Peyer's patch (tissue), 4 donors: ENCODE data around the gene MYADM. TPM values are rescaled to one million over a fixed set of nuclear protein-coding genes. Genes with fewer than 3 reads are reported as not detected.

Experiments
- DNase-seq, 3 donors: peaks; one replicate each; pipeline ENCODE4 v3.0.0-alpha.2; 2017 to 2019
- H3K27ac ChIP-seq, 4 donors: fragments of 200-600 bp; sonication (generic); one replicate each; pipeline ENCODE4 v1.5.1; 2016 to 2019
- H3K27me3 ChIP-seq, 2 donors: fragments of 200-600 bp; sonication (generic); one replicate each; pipeline ENCODE4 v1.5.1; 2019
- H3K36me3 ChIP-seq, 3 donors: fragments of 200-600 bp; sonication (generic); one replicate each; pipeline ENCODE4 v1.5.1; 2016 to 2019
- H3K4me1 ChIP-seq, 4 donors: fragments of 200-600 bp; sonication (generic); one replicate each; pipeline ENCODE4 v1.5.1; 2016 to 2019
- H3K4me3 ChIP-seq, 4 donors: fragments of 200-600 bp; sonication (generic); 1 replicate in 3 of 4; 2 replicates in 1 of 4; pipeline ENCODE4 v1.5.1; 2016 to 2019; ENCODE audit warnings: mild to moderate bottlenecking in 1 of 4
- H3K9me3 ChIP-seq, 4 donors: fragments of 200-600 bp; sonication (generic); one replicate each; pipeline ENCODE4 v1.5.1; 2016 to 2019; ENCODE audit warnings: mild to moderate bottlenecking in 1 of 4
- POLR2A ChIP-seq, 2 donors: fragments of 450-650 bp; IDR thresholded peaks; one replicate each; pipeline ENCODE4 v1.5.1; 2017; ENCODE audit warnings: antibody characterized with exemption in 2 of 2, mild to moderate bottlenecking in 2 of 2, moderate library complexity in 2 of 2
- total RNA-seq, 4 donors: library from RNA; depleted of rRNA; stranded (reverse); fragments of >200 nt; gene quantifications; one replicate each; pipeline ENCODE4 v1.1.0, GENCODE V29; 2016
- TF ChIP-seq, protein P1 (sequence below), 6 experiments: fragments of 450-650 bp in 4 of 6; fragments of 200-600 bp in 2 of 6; sonication (generic) in 1 of 6; IDR thresholded peaks; one replicate each; pipeline ENCODE4 v1.5.1; 2017 to 2019; ENCODE audit warnings: antibody characterized with exemption in 6 of 6, mild to moderate bottlenecking in 3 of 6, moderate library complexity in 1 of 6

MYADM gene
- total RNA-seq, 4 donors from 2014 or later = 11.4 to 52.8 (median 32.5) TPM

DNA sequence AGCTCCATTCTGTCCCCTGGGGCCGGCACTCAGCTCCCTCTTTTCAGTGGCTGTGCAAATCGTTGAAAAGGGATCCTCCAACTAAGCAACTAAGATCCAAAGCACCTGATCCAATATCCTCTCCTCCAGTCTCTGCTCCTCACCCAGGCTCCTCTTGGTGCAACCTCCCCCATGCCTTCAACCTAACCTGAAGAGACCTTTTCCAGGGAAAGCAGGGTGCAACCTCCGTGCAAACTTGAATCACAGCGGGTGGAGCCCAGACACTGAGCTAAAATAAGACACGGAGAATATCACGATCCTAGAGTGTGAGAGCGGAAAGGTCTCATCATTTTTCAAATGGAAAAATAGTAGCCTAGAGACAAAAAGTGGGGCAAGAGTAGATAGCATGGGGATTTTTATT, 49.7 kb downstream of the MYADM start:
- Histone ChIP-seq H3K4me1 (no peaks in the 10 kb centered on the region), H3K4me3 (no peak overlapping the region), H3K27me3 (no peaks in the 10 kb centered on the region), H3K36me3 (no peaks in the 10 kb centered on the region), H3K9me3 (no peaks in the 10 kb centered on the region), H3K27ac (no peak overlapping the region)
- TF ChIP-seq POLR2A (IDR thresholded peaks at IDR 0.05) = no peak
- TF ChIP-seq, protein P1, sequence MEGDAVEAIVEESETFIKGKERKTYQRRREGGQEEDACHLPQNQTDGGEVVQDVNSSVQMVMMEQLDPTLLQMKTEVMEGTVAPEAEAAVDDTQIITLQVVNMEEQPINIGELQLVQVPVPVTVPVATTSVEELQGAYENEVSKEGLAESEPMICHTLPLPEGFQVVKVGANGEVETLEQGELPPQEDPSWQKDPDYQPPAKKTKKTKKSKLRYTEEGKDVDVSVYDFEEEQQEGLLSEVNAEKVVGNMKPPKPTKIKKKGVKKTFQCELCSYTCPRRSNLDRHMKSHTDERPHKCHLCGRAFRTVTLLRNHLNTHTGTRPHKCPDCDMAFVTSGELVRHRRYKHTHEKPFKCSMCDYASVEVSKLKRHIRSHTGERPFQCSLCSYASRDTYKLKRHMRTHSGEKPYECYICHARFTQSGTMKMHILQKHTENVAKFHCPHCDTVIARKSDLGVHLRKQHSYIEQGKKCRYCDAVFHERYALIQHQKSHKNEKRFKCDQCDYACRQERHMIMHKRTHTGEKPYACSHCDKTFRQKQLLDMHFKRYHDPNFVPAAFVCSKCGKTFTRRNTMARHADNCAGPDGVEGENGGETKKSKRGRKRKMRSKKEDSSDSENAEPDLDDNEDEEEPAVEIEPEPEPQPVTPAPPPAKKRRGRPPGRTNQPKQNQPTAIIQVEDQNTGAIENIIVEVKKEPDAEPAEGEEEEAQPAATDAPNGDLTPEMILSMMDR (IDR thresholded peaks at IDR 0.05) = no peak
- no peak for DNase-seq

Other genes starting within 250 kb of the MYADM start
- not detected for gene DPRX, start 235.9 kb upstream of the MYADM start, total RNA-seq
- gene NLRP12, start 43.6 kb upstream of the MYADM start, total RNA-seq = under 1 TPM in 1 of 4 donors, not detected in 3; 0.67 TPM
- gene PRKCG, start 14.3 kb downstream of the MYADM start, total RNA-seq = 1 to 10 TPM in 1 of 4 donors, under 1 TPM in 1, not detected in 2; 0.47 to 2.5 TPM
- gene CACNG7, start 41.4 kb downstream of the MYADM start, total RNA-seq = not detected
- gene CACNG8, start 95.1 kb downstream of the MYADM start, total RNA-seq = not detected
- gene CACNG6, start 123.8 kb downstream of the MYADM start, total RNA-seq = not detected
- not detected for gene VSTM1, start 196.0 kb downstream of the MYADM start, total RNA-seq
- not detected for gene TARM1, start 213.5 kb downstream of the MYADM start, total RNA-seq
- gene OSCAR, start 232.9 kb downstream of the MYADM start, total RNA-seq = 1 to 10 TPM in 1 of 4 donors, under 1 TPM in 1, not detected in 2; 0.70 to 1.7 TPM
- gene NDUFA3, start 235.0 kb downstream of the MYADM start, total RNA-seq = 100 to 1,000 TPM in 1 of 4 donors, 10 to 100 TPM in 3; 40.6 to 156 (median 45.7) TPM
- gene TFPT, start 247.8 kb downstream of the MYADM start, total RNA-seq = 10 to 100 TPM in 2 of 4 donors, 1 to 10 TPM in 2; 9.3 to 15.7 (median 10.6) TPM
- 10 to 100 TPM; 23.3 to 75.1 (median 41.4) TPM for gene PRPF31, start 247.9 kb downstream of the MYADM start, total RNA-seq